ENCODE results near the gene CYP4A22.
"Not testable (repeated sequence)": the region's sequence is repeated elsewhere in the genome, so short reads cannot be mapped to it uniquely, and the experiment has no call there.

Gene CYP4A22

DNA sequence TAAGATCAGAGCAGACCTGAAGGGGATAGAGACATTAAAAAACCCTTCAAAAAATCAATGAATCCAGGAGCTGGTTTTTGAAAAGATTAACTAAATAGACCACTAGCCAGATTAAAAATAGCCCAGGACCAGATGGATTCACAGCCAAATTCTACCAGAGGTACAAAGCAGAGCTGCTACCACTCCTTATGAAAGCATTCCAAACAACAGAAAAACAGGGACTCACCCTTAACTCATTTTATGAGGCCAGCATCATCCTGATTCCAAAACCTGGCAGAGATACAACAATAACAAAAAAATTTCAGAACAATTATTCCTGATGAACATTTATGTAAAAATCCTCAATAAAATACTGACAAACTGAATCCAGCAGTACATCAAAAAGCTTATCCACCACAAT is 19.2 kb downstream of the CYP4A22 start:
- not testable (repeated sequence) for DNase-seq (ENCODE audit: low spot score)

- DNase-seq (ENCODE audit: low spot score): not testable (repeated sequence)
Observed at GRCh38 chr1:47157957-47158356, 20.7 kb downstream of the CYP4A22 start.

DNA sequence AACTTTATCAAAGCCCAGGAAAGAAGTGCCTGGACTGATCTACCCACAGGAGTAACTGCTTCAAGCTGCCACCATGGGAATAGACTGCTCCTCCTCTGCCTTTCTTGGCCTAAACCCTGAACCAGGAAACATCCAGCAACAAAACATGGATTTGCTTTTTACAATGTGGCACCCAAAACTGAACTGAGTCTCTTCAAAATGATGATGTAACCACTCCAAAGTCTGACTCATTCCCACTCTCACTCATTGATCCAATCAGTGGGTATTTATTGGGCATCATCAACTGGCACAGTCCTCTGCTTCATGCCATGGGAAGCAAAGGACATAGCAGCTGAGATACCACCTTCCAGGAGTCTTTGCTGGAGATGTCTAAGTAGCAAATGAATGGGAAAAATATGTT is 23.5 kb downstream of the CYP4A22 start:
- DNase-seq (ENCODE audit: low spot score): no peak

GRCh38 chr1:47161298-47162040 is 24.2 kb downstream of the CYP4A22 start:
- no peak for DNase-seq (ENCODE audit: low spot score)

DNA sequence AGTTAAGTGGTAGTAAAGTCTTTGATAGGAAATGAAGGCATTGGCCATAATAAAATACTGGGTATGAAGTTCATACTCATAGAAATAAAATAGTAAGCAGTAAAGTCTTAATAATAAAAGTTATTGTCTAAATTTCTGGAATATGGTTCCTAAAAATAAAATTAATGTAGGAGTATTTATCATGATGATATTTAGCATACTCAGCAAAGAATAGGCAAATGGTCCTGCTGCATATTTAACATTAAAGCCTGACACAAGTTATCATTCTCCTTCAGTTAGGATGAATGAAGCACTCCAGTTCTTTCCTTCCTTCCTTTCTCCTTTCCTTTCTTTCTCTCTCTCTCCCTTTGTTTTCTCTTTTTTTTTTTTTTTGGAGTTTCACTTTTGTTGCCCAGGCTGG is 27.3 kb downstream of the CYP4A22 start:
- no peak for DNase-seq (ENCODE audit: low spot score)

- DNase-seq (ENCODE audit: low spot score): no peak
Observed at GRCh38 chr1:47172782-47173181, 35.5 kb downstream of the CYP4A22 start.

- DNase-seq (ENCODE audit: low spot score): no peak
Observed at GRCh38 chr1:47174656-47175020, 37.4 kb downstream of the CYP4A22 start.

DNA sequence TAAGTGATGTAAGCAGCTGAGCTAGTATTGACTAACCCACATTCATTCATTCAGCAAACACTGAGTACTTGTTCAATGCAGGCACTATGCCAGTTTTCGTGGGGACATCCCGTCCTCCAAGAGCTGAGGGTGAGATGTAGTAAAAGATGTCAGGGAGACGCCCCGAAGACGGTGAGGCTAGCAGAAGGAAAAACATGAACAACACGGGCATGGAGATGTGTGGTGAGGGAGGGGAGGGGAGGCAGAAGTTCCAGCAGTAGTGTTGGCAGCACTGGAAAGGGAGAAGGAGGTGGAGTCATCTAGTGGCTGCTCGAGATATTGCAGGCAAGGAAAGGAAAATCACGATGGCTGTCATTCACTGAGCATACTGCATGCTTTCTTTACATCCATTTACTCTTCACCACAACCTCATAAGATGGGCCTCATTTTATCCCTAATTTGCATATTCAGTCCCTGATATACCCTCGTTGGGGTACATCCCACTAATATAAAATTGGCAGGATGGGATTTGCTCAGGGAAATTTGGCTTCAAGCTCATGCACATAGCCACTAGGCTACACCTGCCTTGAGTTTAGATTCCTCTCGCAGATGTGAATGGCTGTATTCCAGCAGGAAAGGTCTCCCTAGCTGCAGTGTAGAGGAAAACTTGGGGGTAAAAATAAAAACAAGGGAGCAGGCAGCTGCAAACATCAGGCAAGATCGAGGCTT is 38.1 kb downstream of the CYP4A22 start:
- peak; percentile 74 for DNase-seq (ENCODE audit: low spot score)

- no peak for DNase-seq (ENCODE audit: low spot score)
Observed at GRCh38 chr1:47178020-47178419, 40.8 kb downstream of the CYP4A22 start.

DNA sequence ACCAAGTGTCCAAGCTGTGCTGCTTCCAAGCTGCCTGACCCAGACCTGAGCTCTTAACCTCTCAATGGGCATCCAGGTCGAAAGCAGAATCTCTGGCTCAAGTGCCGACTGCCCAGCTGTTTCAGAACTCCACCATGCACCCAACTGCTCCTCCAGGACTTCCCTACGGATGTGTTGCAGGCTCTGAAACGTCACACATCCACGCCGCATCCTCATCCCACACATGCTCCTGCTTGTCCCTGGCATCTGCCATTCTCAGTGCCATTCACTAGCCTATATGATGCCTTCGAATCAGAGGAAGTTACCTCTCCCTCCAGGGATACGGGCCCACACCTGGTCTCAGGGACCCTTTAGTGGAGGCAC is 41.4 kb downstream of the CYP4A22 start:
- no peak for DNase-seq (ENCODE audit: low spot score)

DNA sequence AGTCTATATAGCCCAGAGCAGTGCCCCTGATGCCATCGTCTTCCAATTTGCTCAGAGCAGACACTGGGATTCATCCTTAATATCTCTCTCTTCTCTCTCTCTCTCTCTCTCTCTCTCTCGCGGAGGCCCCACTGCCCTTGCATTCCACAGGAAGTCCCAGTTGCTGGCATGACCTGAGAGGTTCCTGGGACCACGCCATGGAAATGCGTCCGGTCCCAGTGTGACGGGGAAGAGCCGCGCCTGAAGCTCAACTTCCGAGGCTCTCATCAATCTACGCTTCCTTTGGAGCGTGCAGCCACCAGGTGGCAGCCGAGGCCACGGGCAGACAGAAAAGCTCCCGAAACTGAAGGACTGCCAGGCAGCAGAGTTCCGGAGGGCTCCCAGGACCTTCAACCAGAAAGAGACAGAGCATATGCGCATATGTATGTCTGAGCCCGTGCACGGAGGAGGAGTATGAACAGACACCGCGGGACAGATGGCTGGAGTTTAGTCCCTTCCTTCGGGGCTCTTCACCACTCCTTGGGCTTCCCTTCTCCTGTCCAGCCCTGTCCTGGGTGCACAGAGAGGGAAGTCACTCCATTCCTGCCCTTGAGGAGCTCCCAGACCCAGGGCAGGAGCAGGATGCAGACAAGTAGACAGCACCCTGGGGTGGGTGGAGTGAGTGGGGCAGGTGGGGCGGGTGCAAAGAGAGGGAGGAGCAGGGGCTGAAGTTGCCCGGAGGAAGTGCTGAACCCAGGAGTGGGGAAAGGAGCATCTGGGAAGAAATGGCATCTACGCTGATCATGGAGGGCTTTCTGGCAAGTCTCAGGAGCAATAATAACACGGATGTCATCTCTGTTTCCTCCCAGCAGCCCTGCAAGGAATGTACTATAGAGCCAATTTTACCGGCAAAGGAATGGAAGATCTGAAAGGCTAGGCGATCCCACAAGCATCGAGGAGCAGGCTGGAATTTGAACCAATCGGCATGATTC is 42.1 kb downstream of the CYP4A22 start:
- DNase-seq (ENCODE audit: low spot score): peak; percentile 89

- no peak for DNase-seq (ENCODE audit: low spot score)
Observed at GRCh38 chr1:47179988-47180563, 42.8 kb downstream of the CYP4A22 start.

DNA sequence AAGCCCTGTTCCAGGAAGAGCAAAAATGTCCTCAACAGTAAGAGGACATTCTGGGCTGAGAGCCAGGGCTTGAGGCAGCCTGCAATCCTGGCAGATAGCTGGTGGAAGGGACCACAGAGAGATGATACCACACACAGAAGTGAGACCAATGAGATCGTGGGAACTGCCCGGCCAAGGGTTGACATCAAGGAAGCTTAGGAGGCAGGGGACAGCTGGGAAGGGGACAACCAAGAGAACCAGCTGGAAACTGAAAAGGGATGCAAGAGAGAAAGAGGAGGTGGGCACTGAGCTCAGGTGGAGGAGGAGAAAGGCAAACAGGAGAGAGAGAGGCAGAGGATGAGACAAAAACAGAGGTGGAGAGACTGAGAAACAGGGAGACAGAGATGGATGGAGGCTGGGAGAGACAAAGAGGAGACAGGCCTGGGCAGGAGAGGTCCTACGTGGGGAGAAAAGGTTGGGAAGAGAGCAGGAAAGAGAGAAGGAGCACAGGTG is 43.4 kb downstream of the CYP4A22 start:
- DNase-seq (ENCODE audit: low spot score): no peak

DNA sequence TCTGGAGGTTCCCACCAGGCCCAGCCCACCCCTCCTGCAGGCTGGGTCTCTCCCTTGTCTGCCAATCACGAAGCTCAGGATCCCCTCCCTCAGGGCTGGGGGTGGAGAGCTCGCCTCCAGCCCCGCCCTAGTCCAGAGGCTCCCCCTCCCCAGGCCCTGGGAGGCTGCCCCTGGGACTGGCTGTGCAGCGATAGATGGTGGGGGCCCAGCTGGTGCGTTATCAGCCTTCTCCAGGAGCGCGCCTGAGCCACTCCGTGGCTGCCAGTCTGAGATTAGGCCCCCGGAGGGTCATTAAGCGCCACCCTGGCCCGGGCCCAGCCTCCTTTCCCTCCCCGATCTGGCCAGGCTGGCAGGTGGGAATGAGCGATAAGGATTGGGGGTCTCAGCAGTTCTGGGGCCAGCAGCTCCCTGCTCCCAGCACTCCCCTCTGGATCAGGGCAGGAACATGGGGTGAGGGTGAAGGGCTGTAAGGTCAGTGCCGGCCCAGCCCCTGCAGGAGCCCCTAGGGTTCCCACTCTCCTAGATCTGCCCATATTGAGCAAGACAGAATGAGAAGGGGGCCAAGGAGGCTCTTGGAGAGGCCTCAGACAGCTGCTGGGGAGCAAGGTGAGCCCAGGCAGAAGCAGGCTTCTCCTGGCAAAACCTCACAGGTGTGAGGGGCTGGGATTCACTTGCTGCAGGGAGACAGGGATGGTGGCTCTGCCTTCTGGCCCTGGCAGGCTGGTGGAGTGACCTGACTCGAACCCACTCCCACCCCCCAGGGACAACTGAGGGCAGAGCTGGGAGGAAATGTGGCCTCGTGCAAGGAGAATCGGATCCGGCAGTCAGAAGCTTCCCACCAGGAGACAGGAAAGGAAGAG is 44.1 kb downstream of the CYP4A22 start:
- no peak for DNase-seq (ENCODE audit: low spot score)

- no peak for DNase-seq (ENCODE audit: low spot score)
Observed at GRCh38 chr1:47181955-47182675, 44.9 kb downstream of the CYP4A22 start.

DNA sequence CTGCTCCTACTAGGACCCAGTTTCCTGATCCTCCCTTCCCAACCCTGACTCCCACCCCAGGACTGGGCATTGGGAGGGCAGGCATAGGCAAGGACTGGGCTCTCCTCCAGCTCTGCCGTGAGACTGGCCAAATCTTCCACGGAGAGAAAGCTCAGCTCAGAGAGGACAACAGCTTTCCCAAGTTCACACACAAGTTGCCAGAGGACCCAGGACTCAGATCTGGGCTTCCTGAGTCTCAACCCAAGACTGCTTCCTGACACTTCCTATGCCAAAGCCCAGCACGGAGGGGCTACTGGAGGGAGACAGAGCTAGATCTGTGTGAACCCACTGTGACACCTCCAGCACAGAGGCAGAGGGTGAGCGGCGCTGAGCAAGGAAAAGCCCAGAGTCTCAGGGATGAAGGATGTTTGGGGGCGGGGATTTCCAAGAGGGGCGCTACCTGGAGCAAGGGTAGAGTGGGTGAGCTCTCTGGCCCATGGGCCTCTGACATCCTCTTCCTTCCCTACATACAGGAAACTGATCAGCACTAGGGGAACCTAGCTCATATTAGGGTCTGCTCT is 45.5 kb downstream of the CYP4A22 start:
- DNase-seq (ENCODE audit: low spot score): no peak

DNA sequence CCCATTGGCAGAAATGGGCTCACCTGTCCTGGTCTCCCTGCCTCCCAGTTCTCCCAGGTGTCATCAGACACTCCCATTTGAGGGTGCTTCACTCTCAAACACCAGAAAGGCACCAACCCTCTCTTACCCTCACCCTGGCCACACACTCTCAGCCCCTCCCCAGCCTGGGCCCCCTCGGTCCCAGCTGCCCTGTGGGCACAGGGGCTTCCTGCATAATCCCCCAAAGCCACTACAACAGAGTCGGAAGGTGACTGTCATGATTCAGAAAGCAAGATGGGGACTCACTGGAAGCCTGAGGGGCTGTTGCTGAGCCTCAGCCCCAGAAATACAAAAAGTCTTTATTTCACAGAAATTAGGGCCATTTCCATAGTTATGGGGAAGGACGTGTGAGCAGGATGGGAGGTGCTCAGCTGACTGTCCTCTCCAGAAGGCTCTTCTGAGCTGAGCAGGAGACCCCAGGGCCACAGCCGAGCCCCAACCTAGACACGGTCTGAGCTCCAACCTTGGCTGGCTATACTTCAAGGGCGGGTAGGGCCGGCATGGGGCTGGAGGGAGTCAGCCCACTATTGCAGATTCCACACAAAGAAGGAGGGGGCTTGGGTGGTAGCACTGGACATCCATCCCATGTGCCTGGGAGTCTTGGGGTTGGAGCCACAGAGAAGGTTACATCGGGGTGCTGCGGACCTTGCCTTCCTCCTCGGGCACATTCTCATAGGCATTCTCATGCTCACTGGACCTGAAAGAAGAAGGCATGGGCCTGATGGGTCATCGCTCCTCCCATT is 46.3 kb downstream of the CYP4A22 start:
- no peak for DNase-seq (ENCODE audit: low spot score)

- DNase-seq (ENCODE audit: low spot score): no peak
Observed at GRCh38 chr1:47184090-47184821, 47.0 kb downstream of the CYP4A22 start.
